GM10248 (cell line): ENCODE results near the gene NR1H3.
"Not testable (repeated sequence)": the region's sequence is repeated elsewhere in the genome, so short reads cannot be mapped to it uniquely, and the experiment has no call there.

Experiments used
- CTCF ChIA-PET: fragments of 300-600 bp; sonication (Branson Sonifier 250); formaldehyde crosslinking; extraction: SDS; loops from one replicate; lab custom pipeline; 2021; ENCODE audit warnings: antibody characterized with exemption; lab: Yijun Ruan, JAX
- POLR2A ChIA-PET: fragments of 350-650 bp; sonication (Branson Sonifier 250); formaldehyde crosslinking; extraction: SDS; loops from one replicate; lab custom pipeline; 2020; ENCODE audit warnings: antibody characterized with exemption; lab: Yijun Ruan, JAX
- DNase-seq: peaks from one replicate; pipeline ENCODE4 v3.0.0; 2012; ENCODE audit errors: extremely low spot score
- CTCF ChIP-seq: IDR thresholded peaks from 2 replicates; pipeline ENCODE4 v1.5.1; 2012; ENCODE audit warnings: mild to moderate bottlenecking, low read depth; ENCODE audit errors: extremely low read depth, missing control alignments, control extremely low read depth

The NR1H3 gene

GRCh38 chr11:47302853-47303252, 45.1 kb downstream of the NR1H3 start:
- no peak for DNase-seq
- POLR2A ChIA-PET, result no interaction called here
- CTCF ChIA-PET, result no interaction called here
- TF ChIP-seq CTCF, result no peak

GRCh38 chr11:47305734-47306483, 48.1 kb downstream of the NR1H3 start:
- TF ChIP-seq CTCF, result no peak
- DNase-seq, result no peak
- POLR2A ChIA-PET, result interaction anchor here (0.6 kb wide), 1 partner anchor 70 kb away, joined by 3 read pairs; no protein-coding TSS in a partner anchor
- CTCF ChIA-PET, result interaction anchor here (0.8 to 1.5 kb wide), 3 partner anchors 13 to 107 kb away, joined by 4 read pairs; no protein-coding TSS in a partner anchor

GRCh38 chr11:47306484-47306844, 48.7 kb downstream of the NR1H3 start:
- CTCF ChIA-PET, result interaction anchor here (1.3 to 1.5 kb wide), 2 partner anchors 13 to 47 kb away, joined by 4 read pairs; no protein-coding TSS in a partner anchor

GRCh38 chr11:47308050-47308823, 50.4 kb downstream of the NR1H3 start:
- CTCF ChIA-PET, result interaction anchor here (0.8 to 3.5 kb wide), 2 partner anchors 13 to 156 kb away, joined by 3 to 11 read pairs; no protein-coding TSS in a partner anchor
- DNase-seq, result no peak
- POLR2A ChIA-PET, result no interaction called here
- TF ChIP-seq CTCF, result no peak

More at GRCh38 chr11:47306484-47306844, 48.7 kb downstream of the NR1H3 start:
- no peak for DNase-seq
- TF ChIP-seq CTCF, result no peak
- POLR2A ChIA-PET, result interaction anchor here (0.6 kb wide), 1 partner anchor 70 kb away, joined by 3 read pairs; no protein-coding TSS in a partner anchor

GRCh38 chr11:47314992-47315391, 57.2 kb downstream of the NR1H3 start:
- ChIA-PET POLR2A (no interaction called here), CTCF (interaction anchor here (1.4 kb wide), 1 partner anchor 55 kb away, joined by 3 read pairs; no protein-coding TSS in a partner anchor)
- no peak for TF ChIP-seq CTCF
- DNase-seq, result no peak

GRCh38 chr11:47316501-47316900, 58.7 kb downstream of the NR1H3 start:
- CTCF ChIA-PET, DNase-seq, POLR2A ChIA-PET: not testable (repeated sequence)
